Endothelial cell of umbilical vein (primary cell): ENCODE data around the gene MALT1. TPM values are rescaled to one million over a fixed set of nuclear protein-coding genes. Genes with fewer than 3 reads are reported as not detected.
A peak's percentile ranks its signal among the peaks of the same experiment; 100 is the strongest.
"Not testable (repeated sequence)": the region's sequence is repeated elsewhere in the genome, so short reads cannot be mapped to it uniquely, and the experiment has no call there.

ENCODE experiments used
- BruUV-seq: library from RNA; stranded (reverse); fragments of 400-500 nt; replicated peaks from 2 replicates; lab custom pipeline; 2021; lab: Mats Ljungman, UMichigan
- CTCF ChIA-PET: fragments of 300-600, 350-600 bp; sonication (Branson Sonifier 250); formaldehyde crosslinking; loops from one replicate; lab custom pipeline; 2021; ENCODE audit warnings: antibody characterized with exemption, inconsistent platforms; lab: Charles Lee
- POLR2A ChIA-PET: fragments of 300-600, 350-600 bp; sonication (Branson Sonifier 250); formaldehyde crosslinking; loops from one replicate; lab custom pipeline; 2021; ENCODE audit warnings: antibody characterized with exemption, inconsistent platforms; lab: Charles Lee
- DNase-seq: peaks from one replicate; pipeline ENCODE4 v3.0.0-alpha.2; 2011; ENCODE audit warnings: low read depth, low spot score
- FAIRE-seq: peaks from 2 replicates; lab custom pipeline; 2011; peaks lifted over from hg19 to GRCh38; lab: Jason Lieb, UNC
- H2AFZ ChIP-seq: 2 replicates; pipeline ENCODE4 v1.6.0; 2012; ENCODE audit warnings: low read depth, low read length, control low read depth, inconsistent platforms
- H3K27ac ChIP-seq: 2 replicates; pipeline ENCODE4 v1.5.1; 2011; ENCODE audit warnings: low read depth, mild to moderate bottlenecking, control low read depth, low read length, moderate library complexity; ENCODE audit not compliant: insufficient read depth
- H3K27me3 ChIP-seq, 2 experiments: 2 replicates each; pipeline versions ENCODE4 v1.6.0 to v1.6.1; 2011; ENCODE audit warnings: low read length in 2 of 2, mixed read lengths in 1 of 2; ENCODE audit not compliant: control insufficient read depth in 2 of 2, insufficient read depth in 2 of 2
- H3K36me3 ChIP-seq, 2 experiments: 2 replicates in 1 of 2; 3 replicates in 1 of 2; pipeline ENCODE4 v1.5.1; 2011; ENCODE audit warnings: low read length in 2 of 2, mild to moderate bottlenecking in 1 of 2, moderate library complexity in 1 of 2; ENCODE audit not compliant: control insufficient read depth in 2 of 2, insufficient read depth in 2 of 2; ENCODE audit errors: extremely low read depth in 1 of 2
- H3K4me1 ChIP-seq: 3 replicates; pipeline ENCODE4 v1.5.1; 2011; ENCODE audit warnings: mild to moderate bottlenecking, low read length; ENCODE audit not compliant: control insufficient read depth, insufficient read depth; ENCODE audit errors: extremely low read depth
- H3K4me2 ChIP-seq: 2 replicates; pipeline ENCODE4 v1.6.1; 2011; ENCODE audit warnings: low read length, control low read depth, mixed read lengths; ENCODE audit not compliant: insufficient read depth
- H3K4me3 ChIP-seq, 3 experiments: fragments of 200-600 bp in 1 of 3; sonication (generic), shearing (Covaris generic) in 1 of 3; replicated peaks in 1 of 3; 2 replicates each; pipeline ENCODE4 v1.5.1; 2011 to 2016; ENCODE audit warnings: control low read depth in 3 of 3, low read length in 3 of 3, mild to moderate bottlenecking in 2 of 3, inconsistent platforms in 1 of 3, low read depth in 1 of 3, moderate library complexity in 1 of 3; ENCODE audit not compliant: insufficient read depth in 1 of 3
- H3K79me2 ChIP-seq: 2 replicates; pipeline ENCODE4 v1.6.0; 2012; ENCODE audit warnings: low read length, inconsistent platforms; ENCODE audit not compliant: control insufficient read depth, insufficient read depth
- H3K9ac ChIP-seq: replicated peaks from 2 replicates; pipeline ENCODE3; 2011; ENCODE audit warnings: low read length, control low read depth; ENCODE audit not compliant: insufficient read depth; ENCODE audit errors: extremely low read depth
- H3K9me1 ChIP-seq: replicated peaks from 3 replicates; pipeline ENCODE4 v1.6.0; 2011; ENCODE audit warnings: mild to moderate bottlenecking, low read length; ENCODE audit not compliant: control insufficient read depth, insufficient read depth; ENCODE audit errors: extremely low read depth
- H3K9me3 ChIP-seq: replicated peaks from 2 replicates; pipeline ENCODE4 v1.5.1; 2012; ENCODE audit warnings: low read length, inconsistent platforms; ENCODE audit not compliant: control insufficient read depth, insufficient read depth
- H4K20me1 ChIP-seq: replicated peaks from 2 replicates; pipeline ENCODE3; 2011; ENCODE audit warnings: mild to moderate bottlenecking, low read length; ENCODE audit not compliant: control insufficient read depth, insufficient read depth; ENCODE audit errors: extremely low read depth
- CTCF ChIP-seq, 2 donors: IDR thresholded peaks; 1 replicate in 1 of 2; 2 replicates in 1 of 2; pipeline ENCODE4 v1.5.1; 2011; ENCODE audit warnings: low read length in 2 of 2, mild to moderate bottlenecking in 2 of 2, moderate library complexity in 2 of 2, control low read depth in 1 of 2, inconsistent platforms in 1 of 2, low read depth in 1 of 2; ENCODE audit not compliant: insufficient read depth in 1 of 2; ENCODE audit errors: extremely low read depth in 1 of 2
- JUN ChIP-seq: IDR thresholded peaks from 2 replicates; pipeline ENCODE4 v1.6.1; 2011; ENCODE audit warnings: borderline replicate concordance, low read depth; ENCODE audit not compliant: insufficient read length, insufficient read depth
- POLR2A ChIP-seq: IDR thresholded peaks from 2 replicates; pipeline ENCODE4 v1.6.1; 2012; ENCODE audit warnings: low read depth, mild to moderate bottlenecking, control low read depth, low read length
- POLR2AphosphoS5 ChIP-seq: IDR thresholded peaks from 2 replicates; pipeline ENCODE4 v1.6.1; 2012; ENCODE audit warnings: low read depth, mild to moderate bottlenecking, control low read depth, low read length, moderate library complexity; ENCODE audit not compliant: insufficient read depth
- dilution Hi-C: fragments of 300-500 bp; cut with MboI; formaldehyde crosslinking; loops from one replicate; pipeline ENCODE4 v1.15.0; 2019; ENCODE audit warnings: low sequenced_read_pairs; ENCODE audit not compliant: extremely low pct_ligation_motif_present
- intact Hi-C: fragments of 100-400 bp; cut with micrococcal nuclease; formaldehyde crosslinking; loops from one replicate; pipeline ENCODE4 v1.10.0; 2022
- polyA plus RNA-seq, 4 experiments: library from polyadenylated mRNA; depleted of rRNA in 3 of 4; stranded (reverse) in 3 of 4; unstranded in 1 of 4; fragments of >200 nt; gene quantifications; 2 replicates each; pipeline versions ENCODE4 v1.2.1 to v1.2.3, GENCODE V29; 2011 to 2012; ENCODE audit warnings: missing spikeins in 1 of 4
- total RNA-seq: library from RNA; stranded (reverse); gene quantifications from 2 replicates; pipeline ENCODE4 v1.2.3, GENCODE V29; 2021

The MALT1 gene
- total and polyA plus RNA-seq, 2 donors (not counting 3 experiments of a cell fraction or from before 2014, with no cell fraction given) = 2.8 to 5.1 TPM

- Histone ChIP-seq H3K27ac (no peak overlapping the region), H3K4me3 (no peak overlapping the region), H2AFZ (no peak overlapping the region), H3K4me1 (no peaks in the 10 kb centered on the region), H3K4me2 (no peak overlapping the region), H3K79me2 (no peaks in the 10 kb centered on the region), H3K9me3 (no peaks in the 10 kb centered on the region), H4K20me1 (no peaks in the 10 kb centered on the region), H3K9me1 (no peaks in the 10 kb centered on the region), H3K36me3 (no peaks in the 10 kb centered on the region), H3K9ac (no peak overlapping the region), H3K27me3 (peaks cover 0 to 7% of the 10 kb centered on the region in 2 experiments)
- DNase-seq = no peak
- no TSS peak for BruUV-seq
- intact Hi-C loops (no loop called here), dilution Hi-C loops (loop anchor here (25.0 kb wide), 1 partner anchor 286 kb away; no protein-coding TSS in a partner anchor)
- TF ChIP-seq POLR2AphosphoS5 (no peak), POLR2A (no peak), JUN (no peak), CTCF (IDR thresholded peaks at IDR 0.05; ENCODE audit: extremely low read depth in 1 of 2, insufficient read depth in 1 of 2, low read depth in 1 of 2, low read length in 2 of 2) (no peak)
- CTCF ChIA-PET = interaction anchor here (0.6 to 25.4 kb wide), 4 partner anchors 8 to 289 kb away, joined by 3 to 994 read pairs (median 18); no protein-coding TSS in a partner anchor
- peak; percentile 28 for FAIRE-seq
- POLR2A ChIA-PET = no interaction called here
Observed at GRCh38 chr18:58776084-58776483, 104.8 kb downstream of the MALT1 start.

GRCh38 chr18:58776541-58776940 is 105.3 kb downstream of the MALT1 start:
- H3K79me2 ChIP-seq, H3K4me3 ChIP-seq, H3K4me1 ChIP-seq, FAIRE-seq, H3K27ac ChIP-seq, H3K27me3 ChIP-seq, H4K20me1 ChIP-seq, H3K9me1 ChIP-seq, H3K36me3 ChIP-seq, BruUV-seq, H3K9ac ChIP-seq, H3K9me3 ChIP-seq, POLR2A ChIA-PET, H3K4me2 ChIP-seq, intact Hi-C loops, DNase-seq, H2AFZ ChIP-seq: not testable (repeated sequence)
- CTCF ChIA-PET = interaction anchor here (0.6 to 25.4 kb wide), 5 partner anchors 8 to 289 kb away, joined by 3 to 994 read pairs (median 15); no protein-coding TSS in a partner anchor
- dilution Hi-C loops = loop anchor here (25.0 kb wide), 1 partner anchor 286 kb away; no protein-coding TSS in a partner anchor
